ENCODE measurements around the gene LY6G5B.

The LY6G5B gene

GRCh38 chr6:31641370-31641769 is 28.4 kb upstream of the LY6G5B start:
- DNase-seq (ENCODE audit: extremely low read depth, insufficient read length): no peak
- Histone ChIP-seq H3K36me3 (ENCODE audit: control insufficient read depth, insufficient read depth, low read length) (peaks cover 61% of the 10 kb centered on the region), H3K27me3 (replicated peaks; ENCODE audit: control insufficient read depth, insufficient read depth, low read length) (no peaks in the 10 kb centered on the region), H3K4me3 (replicated peaks; ENCODE audit: low read depth, low read length) (no peak overlapping the region)
- no peak for TF ChIP-seq CTCF (IDR thresholded peaks at IDR 0.05; ENCODE audit: insufficient read depth, low read length, poor library complexity, severe bottlenecking)

- Histone ChIP-seq H3K36me3 (ENCODE audit: control insufficient read depth, insufficient read depth, low read length) (peaks cover 56% of the 10 kb centered on the region), H3K27me3 (replicated peaks; ENCODE audit: control insufficient read depth, insufficient read depth, low read length) (no peaks in the 10 kb centered on the region), H3K4me3 (replicated peaks; ENCODE audit: low read depth, low read length) (no peak overlapping the region)
- DNase-seq (ENCODE audit: extremely low read depth, insufficient read length): no peak
- no peak for TF ChIP-seq CTCF (IDR thresholded peaks at IDR 0.05; ENCODE audit: insufficient read depth, low read length, poor library complexity, severe bottlenecking)
Measured at GRCh38 chr6:31642798-31643570, 26.8 kb upstream of the LY6G5B start.

GRCh38 chr6:31643818-31644454 is 25.8 kb upstream of the LY6G5B start:
- TF ChIP-seq CTCF (IDR thresholded peaks at IDR 0.05; ENCODE audit: insufficient read depth, low read length, poor library complexity, severe bottlenecking): no peak
- no peak for DNase-seq (ENCODE audit: extremely low read depth, insufficient read length)
- peaks cover 58% of the 10 kb centered on the region for H3K36me3 ChIP-seq (ENCODE audit: control insufficient read depth, insufficient read depth, low read length)

GRCh38 chr6:31645325-31645724 is 24.5 kb upstream of the LY6G5B start:
- Histone ChIP-seq H3K4me3 (replicated peaks; ENCODE audit: low read depth, low read length) (no peak overlapping the region), H3K27me3 (replicated peaks; ENCODE audit: control insufficient read depth, insufficient read depth, low read length) (no peaks in the 10 kb centered on the region), H3K36me3 (ENCODE audit: control insufficient read depth, insufficient read depth, low read length) (peaks cover 53% of the 10 kb centered on the region)
- TF ChIP-seq CTCF (IDR thresholded peaks at IDR 0.05; ENCODE audit: insufficient read depth, low read length, poor library complexity, severe bottlenecking): no peak
- DNase-seq (ENCODE audit: extremely low read depth, insufficient read length): no peak

More at GRCh38 chr6:31643818-31644454, 25.8 kb upstream of the LY6G5B start:
- Histone ChIP-seq H3K4me3 (replicated peaks; ENCODE audit: low read depth, low read length) (no peak overlapping the region), H3K27me3 (replicated peaks; ENCODE audit: control insufficient read depth, insufficient read depth, low read length) (no peaks in the 10 kb centered on the region)

- Histone ChIP-seq H3K4me3 (replicated peaks; ENCODE audit: low read depth, low read length) (peak overlapping the region; percentile 81), H3K36me3 (ENCODE audit: control insufficient read depth, insufficient read depth, low read length) (peaks cover 15% of the 10 kb centered on the region), H3K27me3 (replicated peaks; ENCODE audit: control insufficient read depth, insufficient read depth, low read length) (no peaks in the 10 kb centered on the region)
- TF ChIP-seq CTCF (IDR thresholded peaks at IDR 0.05; ENCODE audit: insufficient read depth, low read length, poor library complexity, severe bottlenecking): no peak
- DNase-seq (ENCODE audit: extremely low read depth, insufficient read length): no peak
Measured at GRCh38 chr6:31651602-31652191, 18.1 kb upstream of the LY6G5B start.
